Ecto neural progenitor cell (in vitro differentiated cells): ENCODE data around the gene TLE6.
"Not testable (repeated sequence)": the region's sequence is repeated elsewhere in the genome, so short reads cannot be mapped to it uniquely, and the experiment has no call there.

Experiments used
- DNase-seq: peaks from one replicate; pipeline ENCODE4 v3.0.0-alpha.2; 2018; ENCODE audit warnings: low spot score

Gene TLE6

GRCh38 chr19:2977001-2977745 lies at the start of gene TLE6:
TLE6 (plus strand) TSS chr19:2977564; CDS start chr19:2978234, 670 bp downstream.
- DNase-seq: peak; percentile 98

GRCh38 chr19:2933490-2933910 lies 43.9 kb upstream of the TLE6 start:
- DNase-seq: no peak

- not testable (repeated sequence) for DNase-seq
Observed at GRCh38 chr19:2935863-2936262, 41.5 kb upstream of the TLE6 start.

GRCh38 chr19:2942928-2943640 lies 34.3 kb upstream of the TLE6 start:
- DNase-seq: no peak

- DNase-seq: no peak
Observed at GRCh38 chr19:2944403-2944774, 33.0 kb upstream of the TLE6 start.

- peak; percentile 97 for DNase-seq
Observed at GRCh38 chr19:2944775-2945574, 32.4 kb upstream of the TLE6 start, which contains the start of gene ZNF77. ZNF77 (minus strand) TSS chr19:2944971; CDS start chr19:2944840, 131 bp downstream.

- DNase-seq: no peak
Observed at GRCh38 chr19:2945575-2946184, 31.7 kb upstream of the TLE6 start.

- DNase-seq: no peak
Observed at GRCh38 chr19:2949939-2950285, 27.5 kb upstream of the TLE6 start.

GRCh38 chr19:2950286-2951124 lies 26.9 kb upstream of the TLE6 start:
- peak; percentile 100 for DNase-seq

- DNase-seq: no peak
Observed at GRCh38 chr19:2952953-2953481, 24.3 kb upstream of the TLE6 start.

GRCh38 chr19:2957160-2957559 lies 20.2 kb upstream of the TLE6 start:
- DNase-seq: no peak

GRCh38 chr19:2960120-2960519 lies 17.2 kb upstream of the TLE6 start:
- no peak for DNase-seq

GRCh38 chr19:2962018-2962670 lies 15.2 kb upstream of the TLE6 start:
- DNase-seq: peak; percentile 59

GRCh38 chr19:2963122-2963521 lies 14.2 kb upstream of the TLE6 start:
- DNase-seq: no peak

- DNase-seq: not testable (repeated sequence)
Observed at GRCh38 chr19:2963631-2964030, 13.7 kb upstream of the TLE6 start.

- no peak for DNase-seq
Observed at GRCh38 chr19:2964874-2965273, 12.5 kb upstream of the TLE6 start.

- DNase-seq: no peak
Observed at GRCh38 chr19:2967972-2968371, 9.4 kb upstream of the TLE6 start.

GRCh38 chr19:2969104-2969504 lies 8.3 kb upstream of the TLE6 start:
- no peak for DNase-seq

GRCh38 chr19:2970201-2970835 lies 7.0 kb upstream of the TLE6 start:
- DNase-seq: no peak

GRCh38 chr19:2973229-2973628 lies 4.1 kb upstream of the TLE6 start:
- DNase-seq: no peak
